Spleen (tissue), 7 donors: Measurements from ENCODE around the gene RNPEPL1.

Experiments used
- POLR2A ChIP-seq, 3 donors: fragments of 450-650 bp; IDR thresholded peaks; one replicate each; pipeline ENCODE4 v1.5.1; 2017; ENCODE audit warnings: antibody characterized with exemption in 3 of 3, mild to moderate bottlenecking in 1 of 3
- TF ChIP-seq, protein P1 (sequence below), 11 experiments: fragments of 200-600 bp in 7 of 11; fragments of 450-650 bp in 4 of 11; sonication (generic) in 4 of 11; IDR thresholded peaks in 8 of 11; conservative IDR thresholded peaks in 3 of 11; 1 replicate in 7 of 11; 2 replicates in 4 of 11; pipeline versions ENCODE4 v1.4.0 to v1.8.0; 2016 to 2021; ENCODE audit warnings: antibody characterized with exemption in 11 of 11, inconsistent platforms in 4 of 11, mild to moderate bottlenecking in 1 of 11
- donor health status: DM: no; HTN: no; CAD: no; lungs with moderate emphysema.
- donor health status: DM: no; HTN: no; CAD: no.
- donor health status: DM: no; HTN: no; CAD: no.

DNA sequence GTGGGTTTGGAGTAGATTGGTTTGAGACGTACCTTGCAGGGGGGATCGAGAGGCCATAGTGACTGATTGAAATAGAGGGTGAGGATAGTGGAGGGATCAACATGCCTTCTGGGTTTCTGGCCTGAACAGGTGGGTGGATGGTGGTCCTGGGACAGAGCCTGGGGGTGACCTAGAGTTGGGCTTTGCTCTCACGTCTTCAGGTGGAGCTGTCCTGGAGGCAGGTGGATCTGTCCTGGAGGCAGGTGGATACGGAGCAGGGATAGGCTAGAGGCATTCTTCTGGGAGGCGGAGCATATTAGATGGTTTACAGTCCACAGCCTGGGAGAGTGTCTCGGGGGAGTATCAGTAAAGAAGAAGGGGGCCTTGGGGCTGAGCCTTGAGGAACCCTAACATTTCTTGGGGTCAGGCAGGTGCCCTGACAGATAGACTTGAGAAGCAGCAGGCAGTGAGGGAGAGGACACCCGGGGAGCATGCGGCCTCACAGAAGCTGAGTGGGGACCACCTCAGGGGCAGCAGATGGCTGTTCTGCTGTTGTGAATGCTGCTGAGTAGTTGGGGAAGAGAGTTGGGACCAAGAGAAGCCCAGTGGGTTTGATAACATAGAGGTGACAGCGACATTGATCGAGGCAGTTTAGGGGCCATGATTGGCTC is 19.8 kb downstream of the RNPEPL1 start:
- TF ChIP-seq, protein P1, sequence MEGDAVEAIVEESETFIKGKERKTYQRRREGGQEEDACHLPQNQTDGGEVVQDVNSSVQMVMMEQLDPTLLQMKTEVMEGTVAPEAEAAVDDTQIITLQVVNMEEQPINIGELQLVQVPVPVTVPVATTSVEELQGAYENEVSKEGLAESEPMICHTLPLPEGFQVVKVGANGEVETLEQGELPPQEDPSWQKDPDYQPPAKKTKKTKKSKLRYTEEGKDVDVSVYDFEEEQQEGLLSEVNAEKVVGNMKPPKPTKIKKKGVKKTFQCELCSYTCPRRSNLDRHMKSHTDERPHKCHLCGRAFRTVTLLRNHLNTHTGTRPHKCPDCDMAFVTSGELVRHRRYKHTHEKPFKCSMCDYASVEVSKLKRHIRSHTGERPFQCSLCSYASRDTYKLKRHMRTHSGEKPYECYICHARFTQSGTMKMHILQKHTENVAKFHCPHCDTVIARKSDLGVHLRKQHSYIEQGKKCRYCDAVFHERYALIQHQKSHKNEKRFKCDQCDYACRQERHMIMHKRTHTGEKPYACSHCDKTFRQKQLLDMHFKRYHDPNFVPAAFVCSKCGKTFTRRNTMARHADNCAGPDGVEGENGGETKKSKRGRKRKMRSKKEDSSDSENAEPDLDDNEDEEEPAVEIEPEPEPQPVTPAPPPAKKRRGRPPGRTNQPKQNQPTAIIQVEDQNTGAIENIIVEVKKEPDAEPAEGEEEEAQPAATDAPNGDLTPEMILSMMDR (IDR thresholded peaks at IDR 0.05 in 8 of 11, conservative IDR thresholded peaks at IDR 0.05 in 3 of 11) = no peak
- TF ChIP-seq POLR2A (IDR thresholded peaks at IDR 0.05) = no peak
